Ishikawa (cell line): ENCODE data around the gene COMTD1.

Source experiments
- CEBPB ChIP-seq: IDR thresholded peaks from 2 replicates; pipeline ENCODE4 v1.6.1; 2012
- CREB1 ChIP-seq: IDR thresholded peaks from 2 replicates; pipeline ENCODE4 v1.6.1; 2012; ENCODE audit warnings: low read depth
- EGR1 ChIP-seq: IDR thresholded peaks from 2 replicates; pipeline ENCODE4 v1.6.1; 2012
- EP300 ChIP-seq: IDR thresholded peaks from 2 replicates; pipeline ENCODE4 v1.6.1; 2012; ENCODE audit warnings: borderline replicate concordance
- FOXM1 ChIP-seq: IDR thresholded peaks from 2 replicates; pipeline ENCODE4 v1.6.1; 2012; ENCODE audit warnings: low read depth, borderline replicate concordance
- TAF1 ChIP-seq: IDR thresholded peaks from 2 replicates; pipeline ENCODE4 v1.6.1; 2012; ENCODE audit warnings: low read depth, mild to moderate bottlenecking
- TCF12 ChIP-seq: IDR thresholded peaks from 2 replicates; pipeline ENCODE4 v1.6.1; 2012; ENCODE audit warnings: low read depth
- YY1 ChIP-seq: IDR thresholded peaks from 2 replicates; pipeline ENCODE4 v1.6.1; 2012; ENCODE audit warnings: low read depth
- TF ChIP-seq, protein P1 (sequence below): IDR thresholded peaks from 2 replicates; pipeline ENCODE4 v1.6.1; 2012
- TF ChIP-seq, protein P2 (sequence below): IDR thresholded peaks from 2 replicates; pipeline ENCODE4 v1.6.1; 2012; ENCODE audit warnings: low read depth, mild to moderate bottlenecking

DNA sequence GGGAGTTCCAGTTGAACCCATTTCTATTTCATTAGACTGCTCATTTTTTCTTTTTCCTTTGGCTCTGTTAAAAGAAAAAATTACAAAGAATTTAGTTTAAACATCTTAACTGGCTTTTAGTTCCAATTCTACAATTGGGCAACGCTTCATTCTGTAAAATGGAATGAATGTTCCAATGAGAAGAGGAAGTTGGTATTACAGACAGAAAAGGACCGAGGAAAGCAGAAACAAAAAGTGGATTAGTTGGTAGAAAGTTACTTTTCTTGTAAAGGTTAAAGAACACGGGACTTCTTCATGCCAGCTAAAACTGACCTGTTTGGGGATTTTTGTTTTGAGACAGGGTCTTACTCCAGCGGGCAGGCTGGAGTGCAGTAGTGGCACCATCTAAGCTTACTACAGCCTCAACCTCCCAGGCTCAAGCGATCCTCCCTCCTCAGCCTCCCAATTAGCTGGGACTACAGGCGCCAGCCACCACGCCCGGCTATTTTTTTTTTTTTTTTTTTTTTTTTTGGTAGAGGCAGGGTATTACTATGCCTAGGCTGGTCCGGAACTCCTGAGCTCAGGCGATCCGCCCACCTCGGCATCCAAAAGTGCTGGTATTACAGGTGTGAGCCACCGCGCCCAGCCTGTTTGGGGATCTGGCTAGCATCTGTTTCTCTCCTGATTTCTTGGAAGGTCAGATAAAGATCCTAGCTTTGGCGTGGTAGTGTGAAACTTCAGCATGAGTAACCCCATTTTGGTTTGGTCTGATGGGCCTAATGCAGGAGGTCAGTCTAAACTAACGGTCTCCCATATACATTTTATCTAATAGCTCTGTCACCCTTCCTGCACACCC is 26.5 kb downstream of the COMTD1 start:
- TF ChIP-seq TAF1, result no peak
- TF ChIP-seq YY1, result no peak
- TF ChIP-seq EP300, result no peak
- no peak for TF ChIP-seq CREB1
- no peak for TF ChIP-seq FOXM1
- TF ChIP-seq, protein P1, sequence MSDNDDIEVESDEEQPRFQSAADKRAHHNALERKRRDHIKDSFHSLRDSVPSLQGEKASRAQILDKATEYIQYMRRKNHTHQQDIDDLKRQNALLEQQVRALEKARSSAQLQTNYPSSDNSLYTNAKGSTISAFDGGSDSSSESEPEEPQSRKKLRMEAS, result no peak
- no peak for TF ChIP-seq CEBPB
- TF ChIP-seq, protein P2, sequence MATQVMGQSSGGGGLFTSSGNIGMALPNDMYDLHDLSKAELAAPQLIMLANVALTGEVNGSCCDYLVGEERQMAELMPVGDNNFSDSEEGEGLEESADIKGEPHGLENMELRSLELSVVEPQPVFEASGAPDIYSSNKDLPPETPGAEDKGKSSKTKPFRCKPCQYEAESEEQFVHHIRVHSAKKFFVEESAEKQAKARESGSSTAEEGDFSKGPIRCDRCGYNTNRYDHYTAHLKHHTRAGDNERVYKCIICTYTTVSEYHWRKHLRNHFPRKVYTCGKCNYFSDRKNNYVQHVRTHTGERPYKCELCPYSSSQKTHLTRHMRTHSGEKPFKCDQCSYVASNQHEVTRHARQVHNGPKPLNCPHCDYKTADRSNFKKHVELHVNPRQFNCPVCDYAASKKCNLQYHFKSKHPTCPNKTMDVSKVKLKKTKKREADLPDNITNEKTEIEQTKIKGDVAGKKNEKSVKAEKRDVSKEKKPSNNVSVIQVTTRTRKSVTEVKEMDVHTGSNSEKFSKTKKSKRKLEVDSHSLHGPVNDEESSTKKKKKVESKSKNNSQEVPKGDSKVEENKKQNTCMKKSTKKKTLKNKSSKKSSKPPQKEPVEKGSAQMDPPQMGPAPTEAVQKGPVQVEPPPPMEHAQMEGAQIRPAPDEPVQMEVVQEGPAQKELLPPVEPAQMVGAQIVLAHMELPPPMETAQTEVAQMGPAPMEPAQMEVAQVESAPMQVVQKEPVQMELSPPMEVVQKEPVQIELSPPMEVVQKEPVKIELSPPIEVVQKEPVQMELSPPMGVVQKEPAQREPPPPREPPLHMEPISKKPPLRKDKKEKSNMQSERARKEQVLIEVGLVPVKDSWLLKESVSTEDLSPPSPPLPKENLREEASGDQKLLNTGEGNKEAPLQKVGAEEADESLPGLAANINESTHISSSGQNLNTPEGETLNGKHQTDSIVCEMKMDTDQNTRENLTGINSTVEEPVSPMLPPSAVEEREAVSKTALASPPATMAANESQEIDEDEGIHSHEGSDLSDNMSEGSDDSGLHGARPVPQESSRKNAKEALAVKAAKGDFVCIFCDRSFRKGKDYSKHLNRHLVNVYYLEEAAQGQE, result no peak
- TF ChIP-seq EGR1, result no peak
- TF ChIP-seq TCF12, result no peak
